Amniotic stem cell (primary cell): Measurements from ENCODE around the gene PNKP.

Experiments used
- DNase-seq: peaks from one replicate; lab custom pipeline; 2025; lab: John Stamatoyannopoulos, UW

Gene PNKP

GRCh38 chr19:49890349-49891311 lies 23.3 kb upstream of the PNKP start:
- no peak for DNase-seq

DNA sequence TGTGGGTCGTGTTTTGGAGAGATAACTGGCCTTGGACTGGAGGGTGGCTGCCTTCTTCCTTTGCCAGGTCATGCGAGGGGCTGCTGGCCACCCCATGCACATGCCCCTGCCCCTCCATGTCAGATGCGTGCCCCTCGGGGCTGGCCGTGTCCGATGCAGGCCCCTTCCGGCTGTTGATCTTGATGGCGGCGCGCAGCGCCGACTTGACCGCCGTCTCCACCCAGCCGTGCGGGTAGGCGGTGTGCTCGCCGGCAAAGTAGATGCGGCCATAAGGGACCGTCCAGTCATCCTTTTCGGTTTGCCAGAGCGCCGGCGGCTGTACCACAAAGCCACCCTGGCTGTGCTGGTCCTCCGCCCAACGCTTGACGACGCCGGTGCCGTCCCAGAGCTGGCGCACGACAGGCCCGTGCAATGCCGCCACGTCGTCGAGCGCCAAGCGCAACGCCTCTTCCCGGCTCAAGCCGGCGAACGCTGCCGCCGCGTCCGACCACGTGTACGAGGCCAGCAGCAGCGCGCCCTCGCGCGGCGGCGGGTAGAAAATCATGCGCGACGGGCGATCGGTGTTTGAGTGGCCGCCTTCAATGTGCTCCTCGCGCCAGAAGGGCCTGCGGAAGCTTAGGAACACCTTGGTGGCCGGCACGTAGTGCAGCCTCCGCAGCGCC lies 22.4 kb upstream of the PNKP start:
- no peak for DNase-seq

DNA sequence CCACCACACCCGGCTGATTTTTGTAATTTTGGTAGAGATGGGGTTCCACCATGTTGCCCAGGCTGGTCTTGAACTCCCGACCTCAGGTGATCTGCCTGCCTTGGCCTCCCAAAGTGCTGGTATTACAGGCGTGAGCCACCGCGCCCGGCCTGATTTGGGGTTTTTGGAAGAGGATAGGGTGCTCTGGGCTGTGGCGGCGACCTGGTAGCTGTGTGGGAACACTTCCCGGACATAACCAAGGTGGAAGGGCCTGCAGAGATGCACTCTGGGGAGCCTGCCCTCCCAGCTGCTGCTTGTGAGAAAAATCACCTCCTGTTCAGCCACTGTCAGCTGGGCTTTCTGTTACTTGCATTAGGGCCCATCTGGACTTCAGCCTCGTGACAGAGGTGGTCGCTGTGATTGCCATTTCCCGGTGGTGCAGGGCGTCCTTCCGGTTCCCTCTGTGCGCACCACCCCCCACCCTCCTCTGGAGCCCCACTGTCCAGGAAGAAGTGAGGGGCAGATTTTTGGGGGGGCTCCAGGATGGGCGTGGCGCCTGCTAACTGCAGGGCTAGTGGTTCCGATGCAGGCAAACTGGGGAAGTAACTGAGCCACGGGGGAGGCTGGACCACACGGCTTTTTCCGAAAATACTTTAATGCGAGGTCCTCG lies 21.8 kb upstream of the PNKP start:
- DNase-seq = no peak

DNA sequence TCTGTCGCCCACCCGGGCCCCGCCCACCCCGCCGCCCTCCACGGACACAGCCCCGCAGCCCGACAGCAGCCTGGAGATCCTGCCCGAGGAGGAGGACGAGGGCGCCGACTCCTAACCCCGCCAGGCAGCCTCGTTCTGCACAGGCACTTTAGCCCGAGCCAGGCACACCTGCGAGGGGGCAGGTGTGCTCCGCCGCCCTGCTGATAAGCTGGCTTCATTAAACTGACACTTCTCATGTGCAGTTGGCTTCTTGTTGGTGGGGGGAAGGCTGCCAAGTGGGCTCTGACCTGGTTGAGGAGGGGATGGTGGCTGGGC lies 21.1 kb upstream of the PNKP start:
- DNase-seq = no peak

GRCh38 chr19:49887665-49888509 lies 20.5 kb upstream of the PNKP start:
- no peak for DNase-seq

DNA sequence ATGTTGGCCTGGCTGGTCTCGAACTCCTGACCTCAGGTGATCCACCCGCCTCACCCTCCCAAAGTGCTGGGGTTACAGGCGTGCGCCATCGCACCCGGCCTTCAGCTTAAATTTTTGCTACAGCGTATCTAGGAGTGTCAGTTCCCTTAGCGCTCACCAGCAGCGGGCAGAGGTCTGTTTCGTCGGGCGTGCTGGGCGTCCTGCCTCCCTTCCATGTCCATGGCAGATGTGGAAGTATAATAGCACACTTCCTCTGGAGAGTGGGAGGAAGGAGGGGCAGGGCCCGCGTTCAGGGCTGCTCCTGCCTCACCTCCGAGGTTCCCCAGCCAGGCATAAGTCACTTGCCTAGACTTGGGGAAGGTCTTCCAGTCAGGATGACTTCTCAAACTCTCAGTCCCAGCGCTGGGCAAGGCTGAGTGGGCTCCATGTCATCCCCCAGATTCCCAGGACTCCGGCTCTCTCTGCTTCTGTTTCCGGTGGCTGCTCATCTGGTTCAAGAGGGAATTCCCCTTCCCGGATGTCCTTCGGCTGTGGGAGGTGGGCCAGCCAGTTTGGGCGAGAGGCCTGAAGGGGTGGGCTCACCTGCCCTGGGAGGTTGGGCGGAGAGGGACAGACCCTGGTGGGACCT lies 19.8 kb upstream of the PNKP start:
- no peak for DNase-seq

DNA sequence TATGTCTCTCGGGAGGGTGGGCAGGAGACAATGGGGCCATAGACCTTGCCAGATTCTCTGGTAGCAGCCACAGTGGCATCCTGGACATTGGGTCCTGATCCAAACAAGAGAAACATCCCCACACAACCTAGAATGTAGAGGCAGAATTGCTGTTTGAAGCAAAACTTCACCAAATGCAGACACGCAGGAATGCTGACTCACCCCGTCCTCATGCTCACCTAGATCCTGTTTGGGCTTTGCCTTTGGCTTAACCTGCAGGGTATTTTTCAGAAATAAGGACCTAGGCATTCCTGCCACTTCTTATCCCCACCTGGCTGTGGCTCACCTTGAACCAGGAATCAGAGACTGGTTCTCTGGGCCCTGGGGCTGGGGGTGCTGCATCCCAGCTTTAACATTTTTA lies 17.4 kb upstream of the PNKP start:
- no peak for DNase-seq

GRCh38 chr19:49884109-49884508 lies 16.7 kb upstream of the PNKP start:
- no peak for DNase-seq

GRCh38 chr19:49883094-49883493 lies 15.7 kb upstream of the PNKP start:
- DNase-seq = no peak

GRCh38 chr19:49882643-49883042 lies 15.3 kb upstream of the PNKP start:
- no peak for DNase-seq

- no peak for DNase-seq
Measured at GRCh38 chr19:49881672-49882394, 14.5 kb upstream of the PNKP start.

- DNase-seq = no peak
Measured at GRCh38 chr19:49881186-49881585, 13.8 kb upstream of the PNKP start.

GRCh38 chr19:49880162-49880869 lies 12.9 kb upstream of the PNKP start:
- DNase-seq = no peak

GRCh38 chr19:49879243-49879963 lies 12.0 kb upstream of the PNKP start:
- DNase-seq = no peak

DNA sequence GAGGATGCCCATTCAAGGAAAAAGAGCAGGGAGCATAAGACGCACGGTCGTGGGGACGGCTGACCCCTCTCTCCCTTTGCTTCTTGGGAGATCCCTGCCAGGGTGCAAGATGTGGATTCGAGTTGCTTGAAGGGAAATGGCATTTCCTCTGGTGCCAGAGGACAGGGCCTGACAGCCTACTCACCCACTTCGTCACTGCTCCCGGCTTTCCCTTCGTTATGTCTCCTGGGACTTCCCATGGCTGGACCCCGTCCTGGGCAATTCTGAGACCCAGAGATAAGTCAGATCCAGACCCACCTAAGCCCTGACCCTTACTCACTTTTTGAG lies 11.3 kb upstream of the PNKP start:
- no peak for DNase-seq

DNA sequence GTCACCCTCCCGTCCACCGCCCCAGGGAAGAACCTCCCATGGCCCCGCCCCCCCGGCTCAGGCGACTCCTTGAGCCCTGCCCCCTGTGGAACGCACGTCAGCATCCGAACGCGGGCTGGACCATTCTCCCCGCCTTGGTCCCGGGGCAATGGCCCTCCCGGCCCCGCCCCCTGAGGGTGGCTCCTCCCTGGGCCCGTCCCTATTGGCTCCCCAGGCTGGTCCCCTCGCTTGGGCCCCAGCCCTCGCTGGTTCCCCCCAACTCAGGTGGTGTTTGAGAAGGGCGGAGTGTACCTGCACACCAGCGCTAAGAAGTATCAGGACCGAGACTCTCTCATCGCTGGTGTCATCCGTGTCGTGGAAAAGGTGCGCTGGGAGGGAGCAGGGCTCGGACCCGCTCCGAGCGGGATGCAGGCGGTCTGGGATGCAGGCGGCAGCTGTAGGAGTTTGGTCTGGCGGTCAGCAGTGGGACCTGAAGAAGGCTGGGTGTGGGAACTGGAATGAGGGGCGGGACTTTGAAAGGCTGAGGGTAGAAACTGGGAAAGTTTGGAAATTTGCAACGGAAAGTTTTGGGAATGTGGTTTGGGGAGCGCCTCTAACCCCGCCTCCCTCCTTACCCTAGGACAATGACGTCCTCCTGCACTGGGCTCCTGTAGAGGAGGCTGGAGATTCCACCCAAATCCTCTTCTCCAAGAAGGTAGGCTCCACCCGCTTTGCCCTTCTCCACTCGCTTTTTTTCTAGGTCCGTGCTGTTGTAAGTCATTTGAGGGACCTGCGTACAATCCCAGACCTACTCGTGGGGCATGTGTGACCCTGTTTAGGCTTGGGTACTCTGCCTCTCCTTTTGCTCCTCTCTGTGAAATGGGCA lies 10.7 kb upstream of the PNKP start:
- DNase-seq = peak; percentile 97

DNA sequence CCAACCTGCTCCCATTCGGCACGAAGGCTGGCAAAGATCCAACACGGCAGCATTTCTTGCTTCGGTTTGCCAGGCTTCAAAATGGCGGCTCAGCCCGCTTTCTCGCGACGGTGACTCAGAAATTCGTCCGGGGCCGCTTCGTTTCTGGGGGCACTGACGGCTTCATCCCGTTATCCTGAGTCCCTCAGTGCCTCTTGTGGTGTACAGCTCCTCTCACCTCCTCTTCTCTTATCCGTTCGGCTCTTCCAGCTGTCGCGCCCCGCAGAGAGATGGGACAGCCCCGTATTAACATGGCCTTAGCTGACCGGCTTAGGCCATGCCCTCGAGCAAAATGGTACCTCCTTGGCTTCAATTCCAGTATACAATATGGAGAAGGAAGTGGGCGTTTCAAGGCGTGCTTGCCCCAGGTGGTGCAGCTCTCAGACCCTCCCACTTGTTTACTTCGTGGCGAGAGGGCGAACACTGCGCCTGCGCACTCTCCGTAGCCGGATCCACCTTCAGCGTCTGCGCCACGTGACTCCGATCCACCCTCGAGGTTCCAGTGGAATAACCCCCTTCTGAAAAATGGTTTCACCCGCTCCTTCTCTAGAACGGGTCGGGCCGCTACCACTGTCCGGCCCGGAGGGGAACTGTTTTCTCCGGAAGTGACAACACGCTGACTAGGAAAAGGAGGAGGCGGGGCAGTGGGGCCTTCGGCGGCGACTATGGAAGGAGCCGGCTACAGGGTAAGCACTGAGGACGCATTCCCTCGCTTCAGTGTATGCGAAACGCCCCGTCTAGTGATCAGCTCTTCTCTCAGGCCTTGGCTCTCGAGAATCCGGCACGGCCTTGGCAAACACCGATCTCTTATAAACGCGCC lies 9.9 kb upstream of the PNKP start, which contains the start of the genes AKT1S1 and TBC1D17:
AKT1S1 (minus strand) TSS at position 336 of the 859 bp plus-strand sequence. CDS start 4,060 bp downstream, outside the sequence.
TBC1D17 (plus strand) TSS at position 683 of the 859 bp plus-strand sequence; CDS start at position 705, 22 bp downstream.
- peak; percentile 100 for DNase-seq
